GM18511 (cell line): ENCODE results near the gene CHST3.

ENCODE experiments used
- ATAC-seq: cut with Tn5 transposase; IDR thresholded peaks from one replicate; pipeline ENCODE4 v1.9.1; 2021; ENCODE audit warnings: mild to moderate bottlenecking, moderate library complexity; ENCODE audit not compliant: unreplicated experiment

CHST3 gene

GRCh38 chr10:72008096-72008981 lies 44.1 kb downstream of the CHST3 start:
- no peak for ATAC-seq

DNA sequence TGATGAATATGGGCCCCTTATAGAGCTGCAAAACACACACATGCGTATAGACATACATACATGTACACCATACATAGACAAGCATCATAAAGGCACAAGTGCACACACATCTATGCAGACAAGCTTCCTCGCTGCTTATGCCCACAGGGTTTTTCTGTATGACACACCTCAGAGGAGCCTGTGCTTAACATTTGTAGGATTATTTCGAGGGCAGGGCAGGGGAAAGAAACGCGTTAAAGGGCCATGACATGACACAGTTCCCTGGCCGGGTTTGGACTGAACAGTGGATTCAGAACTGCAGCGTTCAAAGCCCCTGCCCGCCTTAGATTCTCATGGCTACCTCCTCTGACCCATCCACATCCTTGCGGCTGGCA lies 44.8 kb downstream of the CHST3 start:
- no peak for ATAC-seq

- ATAC-seq, result no peak
Measured at GRCh38 chr10:72009425-72010081, 45.4 kb downstream of the CHST3 start.

GRCh38 chr10:72010234-72010973 lies 46.2 kb downstream of the CHST3 start:
- ATAC-seq, result no peak

DNA sequence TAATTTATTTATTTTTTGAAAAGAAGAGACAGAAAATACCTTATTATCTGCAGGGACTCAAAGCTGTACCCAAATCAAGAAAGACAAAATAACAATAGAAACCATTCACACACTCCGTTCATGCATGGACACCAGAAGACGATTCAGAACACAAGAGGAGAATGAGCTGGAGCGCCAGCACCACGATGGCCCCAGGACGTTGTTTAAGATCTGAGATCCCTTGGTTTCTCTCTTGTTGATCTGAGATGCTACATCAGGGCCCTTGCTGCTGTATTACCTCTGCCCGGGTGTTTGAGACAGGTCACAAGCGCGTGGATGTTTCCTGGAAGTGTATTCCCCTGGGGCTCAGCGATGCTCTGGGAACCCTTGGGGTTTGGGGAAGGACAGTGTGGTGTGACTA lies 46.8 kb downstream of the CHST3 start:
- no peak for ATAC-seq

GRCh38 chr10:72011468-72011867 lies 47.3 kb downstream of the CHST3 start:
- no peak for ATAC-seq

- no peak for ATAC-seq
Measured at GRCh38 chr10:72011976-72012512, 47.8 kb downstream of the CHST3 start.

DNA sequence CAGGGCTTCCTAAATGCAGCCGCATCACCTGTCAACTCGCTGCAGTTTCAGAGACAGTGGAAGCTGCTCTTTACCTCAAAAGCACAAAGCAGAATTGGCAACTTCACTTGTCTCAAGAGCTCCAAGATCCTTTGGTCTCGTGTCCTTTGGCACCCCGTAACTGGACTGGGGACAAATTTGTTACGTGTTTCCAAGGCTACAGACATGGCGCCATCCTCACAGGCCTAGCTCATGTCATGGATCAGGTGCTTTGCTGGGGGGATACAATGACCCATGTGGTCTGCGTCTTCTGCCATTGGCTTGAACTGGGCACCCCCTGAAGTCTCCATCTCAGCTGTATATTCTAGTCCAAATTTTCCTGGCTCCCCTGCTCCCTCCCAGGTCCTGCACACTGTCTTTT lies 48.6 kb downstream of the CHST3 start:
- no peak for ATAC-seq

GRCh38 chr10:72013202-72013945 lies 49.2 kb downstream of the CHST3 start:
- ATAC-seq, result no peak

DNA sequence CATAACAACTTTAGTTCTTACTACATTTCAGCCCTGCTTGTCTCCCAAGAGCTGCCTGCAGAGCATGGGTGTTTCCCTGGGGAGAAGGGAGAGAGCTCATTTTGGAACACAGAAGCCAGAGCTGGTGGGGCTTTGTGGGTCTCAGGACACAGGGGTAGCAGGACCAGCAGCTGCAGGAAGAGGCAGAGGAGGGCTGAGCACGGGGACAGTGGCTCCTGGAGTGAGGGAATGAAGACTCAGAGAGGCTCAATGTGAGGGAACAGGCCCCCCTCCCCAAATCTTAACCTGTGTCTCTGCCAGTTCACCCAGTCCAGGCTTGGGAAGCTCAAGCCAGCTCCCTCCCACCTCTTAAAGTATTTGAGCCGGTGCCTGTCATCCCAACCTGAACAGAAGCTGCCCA lies 50.0 kb downstream of the CHST3 start:
- ATAC-seq, result no peak

GRCh38 chr10:72014785-72015480 lies 50.7 kb downstream of the CHST3 start:
- no peak for ATAC-seq

GRCh38 chr10:72015841-72016240 lies 51.6 kb downstream of the CHST3 start:
- no peak for ATAC-seq

DNA sequence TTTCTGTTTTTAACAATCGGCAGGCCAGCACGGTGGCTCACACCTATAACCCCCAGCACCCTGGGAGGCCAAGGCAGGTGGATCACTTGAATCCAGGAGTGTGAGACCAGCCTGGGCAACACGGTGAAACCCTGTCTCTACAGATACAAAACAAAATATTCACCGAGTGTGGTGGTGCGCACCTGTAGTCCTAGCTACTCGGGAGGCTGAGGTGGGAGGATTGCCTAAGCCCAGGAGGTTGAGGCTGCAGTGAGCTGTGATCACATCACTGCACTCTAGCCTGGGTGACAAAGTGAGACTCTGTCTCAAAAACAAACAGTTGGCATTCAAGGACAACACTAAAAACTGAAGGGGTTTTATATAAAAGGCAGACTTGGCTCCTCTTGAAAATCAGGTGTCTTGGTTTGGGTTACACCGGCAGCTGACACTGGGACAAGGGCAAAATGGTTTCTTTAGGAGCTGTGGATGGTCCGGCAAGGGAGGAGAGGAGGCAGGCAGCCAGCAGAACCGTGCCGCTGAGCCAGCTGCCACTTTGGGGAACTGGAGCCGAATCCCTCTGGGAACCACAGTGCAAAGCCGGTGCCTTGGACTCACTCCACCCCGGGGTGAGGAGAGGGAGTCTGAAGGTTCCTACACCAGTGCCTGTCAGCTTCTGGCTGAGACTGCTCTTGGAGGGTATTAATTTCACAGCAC lies 52.6 kb downstream of the CHST3 start:
- no peak for ATAC-seq

DNA sequence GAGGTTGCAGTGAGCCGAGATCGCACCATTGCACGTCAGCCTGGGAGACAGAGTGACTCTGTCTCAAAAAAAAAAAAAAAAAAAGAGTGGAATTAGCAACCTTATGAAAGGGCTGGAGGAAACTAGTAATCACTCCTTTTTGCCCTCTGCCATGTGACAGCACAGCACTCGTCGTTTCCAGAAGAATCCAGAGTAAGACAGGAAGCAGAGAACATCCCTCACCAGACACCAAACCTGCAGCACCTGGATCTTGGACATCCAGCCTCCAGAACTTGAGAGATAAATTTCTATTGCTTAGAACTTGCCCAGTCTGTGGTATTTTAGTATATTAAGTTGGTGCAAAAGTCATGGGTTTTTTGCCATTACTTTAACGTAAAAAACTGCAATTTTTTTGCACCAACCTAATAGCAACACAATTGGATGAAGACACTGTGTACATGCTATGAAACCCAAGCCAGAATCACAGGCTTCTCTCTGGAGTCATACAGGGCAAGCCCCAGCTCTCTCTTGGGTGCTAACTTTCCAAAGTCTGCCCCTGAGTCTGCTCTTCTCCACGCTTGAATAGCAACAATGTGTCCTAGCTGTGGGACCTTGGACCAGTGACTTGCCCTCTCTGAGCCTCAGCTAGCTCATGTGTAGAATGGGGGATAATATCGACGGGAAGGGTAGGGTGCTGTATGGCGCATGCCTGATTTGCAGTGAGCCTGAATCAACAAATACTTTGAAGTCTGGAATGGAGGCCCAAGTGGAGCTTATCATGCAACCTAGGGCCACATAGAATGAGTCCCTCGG lies 55.1 kb downstream of the CHST3 start:
- ATAC-seq, result no peak

- no peak for ATAC-seq
Measured at GRCh38 chr10:72020914-72021809, 57.0 kb downstream of the CHST3 start.

DNA sequence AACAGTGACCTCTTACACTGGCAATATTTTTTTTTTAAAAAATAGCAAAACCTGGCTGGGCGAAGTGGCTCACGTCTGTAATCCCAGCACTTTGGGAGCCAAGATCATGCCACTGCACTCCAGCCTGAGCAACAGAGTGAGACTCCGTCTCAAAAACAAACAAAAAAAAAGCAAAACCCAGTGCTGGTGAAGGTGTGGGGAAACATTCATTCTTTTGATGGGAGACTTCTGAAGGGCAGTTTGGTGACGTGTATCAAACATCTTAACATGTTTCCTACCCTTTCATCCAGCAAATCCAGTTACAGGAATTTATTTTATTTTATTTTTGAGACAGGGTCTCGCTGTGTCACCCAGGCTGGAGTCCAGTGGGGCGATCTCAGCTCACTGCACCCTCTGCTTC lies 58.0 kb downstream of the CHST3 start:
- no peak for ATAC-seq

DNA sequence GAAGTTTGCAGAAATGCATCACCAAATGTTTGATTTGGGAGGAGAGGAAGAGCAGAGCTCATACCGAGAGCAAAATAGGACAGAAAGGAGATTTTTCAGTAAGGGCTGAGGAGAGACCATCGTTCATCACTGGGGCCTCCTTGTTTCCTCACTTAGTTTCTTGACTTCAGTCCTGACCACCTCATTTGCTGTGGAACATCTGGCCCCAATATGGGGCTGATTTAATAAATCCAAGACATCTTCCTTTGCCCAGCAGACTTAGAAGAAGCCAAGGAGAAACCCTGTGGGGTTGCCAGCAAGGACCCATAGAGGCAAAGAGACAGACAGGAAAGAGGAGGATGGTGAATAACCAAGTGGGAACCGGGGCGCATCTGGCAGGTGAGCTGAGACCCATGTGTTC lies 60.4 kb downstream of the CHST3 start:
- no peak for ATAC-seq

- ATAC-seq, result no peak
Measured at GRCh38 chr10:72025400-72025799, 61.2 kb downstream of the CHST3 start.
